ENCODE data around the gene PNPO. TPM values are rescaled to one million over a fixed set of nuclear protein-coding genes. Genes with fewer than 3 reads are reported as not detected.

PNPO gene
- total RNA-seq, 2 experiments from 2014 or later = 14.7 to 33.8 TPM

GRCh38 chr17:47916489-47917208 lies 24.7 kb upstream of the PNPO start:
- Histone ChIP-seq H3K4me3 (ENCODE audit: low read depth, low read length, poor library complexity, severe bottlenecking) (no peak overlapping the region), H2AFZ (ENCODE audit: low read length) (no peak overlapping the region), H3K27ac (ENCODE audit: low read depth, low read length, poor library complexity, severe bottlenecking) (no peak overlapping the region), H3K36me3 (ENCODE audit: insufficient read depth, low read length) (peaks cover 21% of the 10 kb centered on the region), H4K20me1 (ENCODE audit: insufficient read depth, low read length) (no peaks in the 10 kb centered on the region), H3K9me2 (ENCODE audit: insufficient read depth, low read length) (no peaks in the 10 kb centered on the region), H3K4me1 (ENCODE audit: insufficient read depth, low read length, poor library complexity, severe bottlenecking) (no peaks in the 10 kb centered on the region), H3K4me2 (ENCODE audit: low read length) (no peak overlapping the region), H3K9me3 (ENCODE audit: low read length) (no peaks in the 10 kb centered on the region), H3K79me2 (ENCODE audit: insufficient read depth, low read depth, low read length) (no peaks in the 10 kb centered on the region)
- intact Hi-C loops (cut with micrococcal nuclease; ENCODE audit: unreplicated experiment) = no loop called here
- ChIA-PET CTCF (ENCODE audit: unreplicated experiment) (no interaction called here), POLR2A (no interaction called here)
- TSS peak; percentile 64 for BruUV-seq (replicated peaks)
- no peak for DNase-seq (ENCODE audit: low spot score)
- no peak for TF ChIP-seq CTCF (conservative IDR thresholded peaks at IDR 0.05; ENCODE audit: low read length)
- no peak for TF ChIP-seq EZH2phosphoT487 (IDR thresholded peaks at IDR 0.05; ENCODE audit: borderline replicate concordance, low read depth, low read length)

- Histone ChIP-seq H3K4me3 (ENCODE audit: low read depth, low read length, poor library complexity, severe bottlenecking) (no peak overlapping the region), H2AFZ (ENCODE audit: low read length) (no peak overlapping the region), H3K9me2 (ENCODE audit: insufficient read depth, low read length) (no peaks in the 10 kb centered on the region), H3K36me3 (ENCODE audit: insufficient read depth, low read length) (peaks cover 26% of the 10 kb centered on the region), H3K9me3 (ENCODE audit: low read length) (no peaks in the 10 kb centered on the region), H3K79me2 (ENCODE audit: insufficient read depth, low read depth, low read length) (no peaks in the 10 kb centered on the region), H3K4me2 (ENCODE audit: low read length) (no peak overlapping the region), H4K20me1 (ENCODE audit: insufficient read depth, low read length) (no peaks in the 10 kb centered on the region), H3K4me1 (ENCODE audit: insufficient read depth, low read length, poor library complexity, severe bottlenecking) (no peaks in the 10 kb centered on the region), H3K27ac (ENCODE audit: low read depth, low read length, poor library complexity, severe bottlenecking) (no peak overlapping the region)
- no peak for DNase-seq (ENCODE audit: low spot score)
- POLR2A ChIA-PET = no interaction called here
- intact Hi-C loops (cut with micrococcal nuclease; ENCODE audit: unreplicated experiment) = no loop called here
- CTCF ChIA-PET (ENCODE audit: unreplicated experiment) = no interaction called here
- TF ChIP-seq CTCF (conservative IDR thresholded peaks at IDR 0.05; ENCODE audit: low read length) (no peak), EZH2phosphoT487 (IDR thresholded peaks at IDR 0.05; ENCODE audit: borderline replicate concordance, low read depth, low read length) (no peak)
- BruUV-seq (replicated peaks) = no TSS peak
Measured at GRCh38 chr17:47917581-47917980, 23.8 kb upstream of the PNPO start.

GRCh38 chr17:47918006-47918405 lies 23.4 kb upstream of the PNPO start:
- intact Hi-C loops (cut with micrococcal nuclease; ENCODE audit: unreplicated experiment) = no loop called here
- DNase-seq (ENCODE audit: low spot score) = no peak
- Histone ChIP-seq H3K9me3 (ENCODE audit: low read length) (no peaks in the 10 kb centered on the region), H3K79me2 (ENCODE audit: insufficient read depth, low read depth, low read length) (no peaks in the 10 kb centered on the region), H3K36me3 (ENCODE audit: insufficient read depth, low read length) (peaks cover 28% of the 10 kb centered on the region), H3K27ac (ENCODE audit: low read depth, low read length, poor library complexity, severe bottlenecking) (no peak overlapping the region), H3K4me1 (ENCODE audit: insufficient read depth, low read length, poor library complexity, severe bottlenecking) (no peaks in the 10 kb centered on the region), H3K4me2 (ENCODE audit: low read length) (no peak overlapping the region), H3K9me2 (ENCODE audit: insufficient read depth, low read length) (no peaks in the 10 kb centered on the region), H2AFZ (ENCODE audit: low read length) (no peak overlapping the region), H3K4me3 (ENCODE audit: low read depth, low read length, poor library complexity, severe bottlenecking) (no peak overlapping the region), H4K20me1 (ENCODE audit: insufficient read depth, low read length) (no peaks in the 10 kb centered on the region)
- POLR2A ChIA-PET = interaction anchor here (0.8 kb wide), 1 partner anchor 24 kb away, joined by 3 read pairs; the partner anchor contains the start of gene PNPO
- no TSS peak for BruUV-seq (replicated peaks)
- CTCF ChIA-PET (ENCODE audit: unreplicated experiment) = no interaction called here
- TF ChIP-seq CTCF (conservative IDR thresholded peaks at IDR 0.05; ENCODE audit: low read length) = no peak
- no peak for TF ChIP-seq EZH2phosphoT487 (IDR thresholded peaks at IDR 0.05; ENCODE audit: borderline replicate concordance, low read depth, low read length)

Measured in OCI-LY7 (cell line).